Adrenal gland (tissue), 5 donors: ENCODE data around the gene PAQR7.

ENCODE experiments used
- CTCF ChIP-seq, 6 experiments: fragments of 450-650 bp in 4 of 6; fragments of 200-600 bp in 2 of 6; sonication (generic) in 1 of 6; IDR thresholded peaks; 1 replicate in 5 of 6; 2 replicates in 1 of 6; pipeline versions ENCODE4 v1.5.1 to v1.8.0; 2016 to 2021; ENCODE audit warnings: antibody characterized with exemption in 6 of 6, mild to moderate bottlenecking in 2 of 6, moderate library complexity in 1 of 6
- POLR2A ChIP-seq, 2 donors: fragments of 450-650 bp; IDR thresholded peaks; one replicate each; pipeline ENCODE4 v1.6.1; 2017; ENCODE audit warnings: antibody characterized with exemption in 2 of 2, mild to moderate bottlenecking in 2 of 2, moderate library complexity in 1 of 2
- donor health status: DM: no; HTN: no; CAD: no.

GRCh38 chr1:25869909-25870606, 5.5 kb downstream of the PAQR7 start:
- TF ChIP-seq POLR2A (IDR thresholded peaks at IDR 0.05) (no peak), CTCF (IDR thresholded peaks at IDR 0.05) (no peak)
